LNCAP (cell line): ENCODE measurements around the gene GDE1.

Experiments used
- TF ChIP-seq, protein P1 (sequence below): fragments of 450-650 bp; IDR thresholded peaks from 2 replicates; pipeline ENCODE4 v1.5.1; 2017; ENCODE audit warnings: mild to moderate bottlenecking

GDE1 gene

DNA sequence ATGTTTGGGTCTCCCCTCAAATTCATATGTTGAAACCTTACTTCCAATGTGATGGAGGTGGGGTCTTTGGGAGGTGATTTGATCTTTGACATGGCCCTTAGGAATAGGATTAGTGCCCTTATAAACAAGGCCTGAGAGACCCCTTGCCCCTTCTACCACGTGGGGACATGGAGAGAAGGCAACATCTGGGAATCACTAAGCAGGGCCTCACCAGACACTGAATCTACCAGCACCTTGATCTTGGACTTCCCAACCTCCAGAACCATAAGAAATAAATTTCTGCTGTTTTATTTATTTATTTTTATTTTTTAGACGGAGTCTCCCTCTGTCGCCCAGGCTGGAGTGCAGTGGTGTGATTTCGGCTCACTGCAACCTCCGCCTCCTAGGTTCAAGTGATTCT is 40.1 kb downstream of the GDE1 start:
- TF ChIP-seq, protein P1, sequence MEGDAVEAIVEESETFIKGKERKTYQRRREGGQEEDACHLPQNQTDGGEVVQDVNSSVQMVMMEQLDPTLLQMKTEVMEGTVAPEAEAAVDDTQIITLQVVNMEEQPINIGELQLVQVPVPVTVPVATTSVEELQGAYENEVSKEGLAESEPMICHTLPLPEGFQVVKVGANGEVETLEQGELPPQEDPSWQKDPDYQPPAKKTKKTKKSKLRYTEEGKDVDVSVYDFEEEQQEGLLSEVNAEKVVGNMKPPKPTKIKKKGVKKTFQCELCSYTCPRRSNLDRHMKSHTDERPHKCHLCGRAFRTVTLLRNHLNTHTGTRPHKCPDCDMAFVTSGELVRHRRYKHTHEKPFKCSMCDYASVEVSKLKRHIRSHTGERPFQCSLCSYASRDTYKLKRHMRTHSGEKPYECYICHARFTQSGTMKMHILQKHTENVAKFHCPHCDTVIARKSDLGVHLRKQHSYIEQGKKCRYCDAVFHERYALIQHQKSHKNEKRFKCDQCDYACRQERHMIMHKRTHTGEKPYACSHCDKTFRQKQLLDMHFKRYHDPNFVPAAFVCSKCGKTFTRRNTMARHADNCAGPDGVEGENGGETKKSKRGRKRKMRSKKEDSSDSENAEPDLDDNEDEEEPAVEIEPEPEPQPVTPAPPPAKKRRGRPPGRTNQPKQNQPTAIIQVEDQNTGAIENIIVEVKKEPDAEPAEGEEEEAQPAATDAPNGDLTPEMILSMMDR, result no peak

DNA sequence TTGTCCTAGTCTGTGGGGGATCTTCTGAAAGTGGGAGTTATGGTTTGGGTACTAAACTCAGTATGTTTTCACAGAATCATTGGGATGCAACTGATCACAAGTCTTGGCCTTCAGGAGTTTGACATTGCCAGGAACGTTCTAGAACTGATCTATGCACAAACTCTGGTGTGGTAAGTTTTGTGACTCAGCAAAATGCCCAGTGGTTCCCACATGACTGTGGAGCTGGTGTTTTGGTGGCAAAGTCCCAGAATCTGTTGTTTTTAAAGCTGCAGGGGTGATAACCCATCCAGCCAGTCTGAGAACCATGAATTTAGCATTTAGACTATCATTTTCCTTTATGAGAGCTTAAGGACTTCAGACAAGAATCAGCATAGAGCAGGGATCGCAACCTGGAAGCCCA is 40.6 kb downstream of the GDE1 start:
- TF ChIP-seq, protein P1, result no peak

DNA sequence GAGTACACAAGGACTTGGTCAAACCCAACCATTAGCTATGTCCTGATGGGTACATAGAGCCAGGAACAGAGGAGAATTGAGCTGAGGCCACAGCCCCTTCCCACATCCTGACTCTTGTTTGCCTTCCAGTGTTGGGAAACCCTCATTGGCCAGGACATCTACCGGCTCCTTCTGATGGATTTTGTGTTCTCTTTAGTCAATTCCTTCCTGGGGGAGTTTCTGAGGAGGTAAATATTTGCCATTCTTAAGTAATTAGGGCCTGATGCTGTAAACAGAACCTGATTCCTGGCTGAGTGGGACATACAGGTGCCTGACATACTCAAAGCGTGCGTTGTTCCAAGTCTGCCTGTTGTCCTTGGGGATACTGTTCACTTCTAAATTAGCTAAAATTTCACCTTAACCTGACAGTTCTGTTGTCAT is 42.6 kb downstream of the GDE1 start:
- TF ChIP-seq, protein P1, result no peak

DNA sequence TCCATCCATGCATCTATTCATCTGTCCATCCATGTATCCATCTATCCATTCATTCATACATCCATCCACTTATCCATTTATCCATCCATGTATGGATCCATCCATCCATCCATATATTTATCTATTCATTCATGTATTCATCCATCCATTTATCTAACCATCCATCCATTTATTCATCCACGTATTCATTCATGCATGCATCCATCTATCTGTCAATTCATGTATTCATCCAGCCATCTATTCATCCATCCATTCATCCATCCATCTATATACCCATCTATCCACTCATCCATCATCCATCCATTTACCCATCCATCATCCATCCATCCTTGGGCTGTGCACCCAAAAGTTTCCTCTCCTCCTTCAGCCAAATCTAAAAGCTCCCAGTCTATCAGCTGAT is 43.4 kb downstream of the GDE1 start:
- TF ChIP-seq, protein P1, result no peak

DNA sequence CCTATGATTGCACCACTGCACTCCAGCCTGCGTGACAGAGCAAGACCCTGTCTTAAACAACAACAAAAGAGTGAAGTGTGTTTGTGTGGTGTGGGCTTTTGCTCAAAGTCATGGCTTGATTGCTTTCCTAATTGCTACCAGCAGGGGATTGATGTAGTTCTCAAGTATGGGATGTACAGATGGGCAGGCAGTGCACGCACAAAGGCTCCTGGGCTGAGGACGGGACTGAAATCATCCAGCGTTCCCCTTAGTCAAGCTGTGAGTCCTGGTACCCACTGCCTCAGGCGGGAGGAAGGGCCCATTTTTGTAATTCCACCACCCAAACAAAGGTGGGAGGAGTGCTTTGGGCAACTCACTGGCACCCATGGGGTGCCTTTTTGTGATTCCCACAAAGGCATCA is 47.3 kb downstream of the GDE1 start:
- TF ChIP-seq, protein P1, result no peak

DNA sequence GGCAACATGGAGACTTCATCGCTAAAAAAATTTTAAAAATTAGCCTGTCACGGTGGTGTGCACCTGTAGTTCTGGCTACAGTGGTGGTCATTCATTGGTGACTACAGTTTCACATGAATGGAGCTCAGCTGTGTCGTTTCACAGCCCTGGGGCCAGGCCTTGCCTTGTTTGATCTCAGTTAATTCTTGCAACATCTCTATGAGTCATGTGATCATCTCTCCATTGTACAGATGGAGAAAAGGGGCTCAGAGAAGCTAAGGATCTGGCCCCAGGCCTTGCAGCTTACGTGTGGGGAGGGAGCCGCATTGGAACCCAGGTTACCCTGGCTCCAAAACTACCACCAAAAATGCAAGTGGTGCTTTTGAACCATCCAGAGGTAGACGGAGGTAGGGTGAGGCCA is 49.4 kb downstream of the GDE1 start:
- TF ChIP-seq, protein P1, result no peak

DNA sequence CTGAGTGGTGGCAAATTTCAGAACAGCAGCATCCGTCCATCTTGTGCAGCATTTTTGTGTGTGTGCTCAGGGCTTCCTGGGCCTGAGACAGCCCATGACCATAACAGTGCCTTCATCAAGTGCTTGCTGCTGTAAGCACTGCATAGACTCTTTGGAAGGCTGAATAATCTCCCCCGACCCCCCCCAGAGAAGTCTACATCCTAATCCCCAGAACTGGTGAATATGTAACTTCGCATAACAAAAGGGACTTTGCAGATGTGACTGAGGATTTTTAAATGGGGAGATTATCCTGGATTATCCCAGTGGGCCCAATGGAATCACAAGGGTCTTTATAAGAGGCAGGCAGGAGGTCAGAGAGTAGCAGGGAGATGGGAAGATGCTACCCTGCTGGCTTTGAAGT is 53.6 kb downstream of the GDE1 start:
- TF ChIP-seq, protein P1, result no peak
